Activated CD4-positive, alpha-beta T cell treated with anti-CD3 and anti-CD28 coated beads for 36 hours (primary cell): ENCODE data around the gene ACKR2. TPM values are rescaled to one million over a fixed set of nuclear protein-coding genes. Genes with fewer than 3 reads are reported as not detected.

Experiments
- ATAC-seq: fragments of 200-7000 bp; cut with Tn5 transposase; one replicate; pipeline ENCODE4 v1.10.0; 2021; ENCODE audit warnings: mild to moderate bottlenecking, moderate library complexity
- CTCF ChIA-PET: fragments of 350-600 bp; sonication (Branson Sonifier 250); formaldehyde crosslinking; loops from one replicate; lab custom pipeline; 2021; ENCODE audit warnings: antibody characterized with exemption; lab: Charles Lee
- POLR2A ChIA-PET: fragments of 350-600 bp; sonication (Branson Sonifier 250); formaldehyde crosslinking; loops from one replicate; lab custom pipeline; 2021; ENCODE audit warnings: antibody characterized with exemption, inconsistent platforms; lab: Charles Lee
- DNase-seq: peaks from one replicate; pipeline ENCODE4 v3.0.0-alpha.2; 2020
- H3K27ac Mint-ChIP-seq: one replicate; pipeline ENCODE4 v1.8.0; 2021; ENCODE audit warnings: mixed read lengths
- H3K27me3 Mint-ChIP-seq: one replicate; pipeline ENCODE4 v1.8.0; 2021; ENCODE audit warnings: mixed read lengths
- H3K36me3 Mint-ChIP-seq: one replicate; pipeline ENCODE4 v1.8.0; 2021; ENCODE audit warnings: low read depth, mixed read lengths
- H3K4me1 Mint-ChIP-seq: one replicate; pipeline ENCODE4 v1.8.0; 2021; ENCODE audit warnings: mixed read lengths
- H3K4me3 Mint-ChIP-seq: one replicate; pipeline ENCODE4 v1.8.0; 2021; ENCODE audit warnings: mild to moderate bottlenecking, moderate library complexity, mixed read lengths
- H3K9me3 Mint-ChIP-seq: one replicate; pipeline ENCODE4 v1.8.0; 2021; ENCODE audit warnings: low read depth, mixed read lengths
- intact Hi-C, 2 experiments: fragments of 100-400 bp; cut with DNase I in 1 of 2; cut with micrococcal nuclease in 1 of 2; formaldehyde crosslinking; loops; one replicate each; pipeline versions ENCODE4 v1.14.2 to v1.15.1; 2022 to 2024; cut with DNase I, micrococcal nuclease
- total RNA-seq, 2 experiments: library from RNA; stranded (reverse); gene quantifications; one replicate each; pipeline ENCODE4 v1.2.3, GENCODE V29; 2021

ACKR2 gene
- total RNA-seq, 2 experiments from 2014 or later, result 0.64 to 0.65 TPM

DNA sequence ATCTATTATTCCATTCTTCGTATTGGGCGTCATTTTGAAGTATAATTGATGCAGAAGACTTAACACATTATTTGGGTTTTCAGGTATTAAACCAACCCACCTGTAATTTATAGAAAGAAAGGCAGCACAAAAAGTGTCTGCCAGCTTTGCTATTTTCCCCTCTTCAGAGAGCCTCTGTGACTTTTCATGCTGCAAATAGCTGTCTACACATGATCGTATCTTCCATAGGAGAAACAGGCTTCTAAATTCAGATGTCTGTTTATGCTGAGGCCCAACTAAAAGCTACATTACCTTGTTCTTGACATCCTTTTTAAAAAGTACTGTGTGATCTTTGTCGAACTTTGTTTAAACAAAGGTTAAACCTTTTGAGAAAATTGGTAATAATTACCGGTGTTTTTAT lies 5.0 kb downstream of the ACKR2 start:
- no peak overlapping the region for H3K27ac Mint-ChIP-seq
- H3K4me3 Mint-ChIP-seq, result no peak overlapping the region
- intact Hi-C loops, result no loop called here
- no peak for ATAC-seq
- ChIA-PET POLR2A (interaction anchor here (0.6 kb wide), 1 partner anchor 12 kb away, joined by 3 read pairs; no protein-coding TSS in a partner anchor), CTCF (interaction anchor here (1.0 to 3.4 kb wide), 2 partner anchors 17 to 55 kb away, joined by 3 to 15 read pairs; no protein-coding TSS in a partner anchor)
- DNase-seq, result no peak
- peaks cover 2% of the 10 kb centered on the region for H3K27me3 Mint-ChIP-seq
- no peaks in the 10 kb centered on the region for H3K36me3 Mint-ChIP-seq
- no peaks in the 10 kb centered on the region for H3K4me1 Mint-ChIP-seq
- H3K9me3 Mint-ChIP-seq, result no peaks in the 10 kb centered on the region

DNA sequence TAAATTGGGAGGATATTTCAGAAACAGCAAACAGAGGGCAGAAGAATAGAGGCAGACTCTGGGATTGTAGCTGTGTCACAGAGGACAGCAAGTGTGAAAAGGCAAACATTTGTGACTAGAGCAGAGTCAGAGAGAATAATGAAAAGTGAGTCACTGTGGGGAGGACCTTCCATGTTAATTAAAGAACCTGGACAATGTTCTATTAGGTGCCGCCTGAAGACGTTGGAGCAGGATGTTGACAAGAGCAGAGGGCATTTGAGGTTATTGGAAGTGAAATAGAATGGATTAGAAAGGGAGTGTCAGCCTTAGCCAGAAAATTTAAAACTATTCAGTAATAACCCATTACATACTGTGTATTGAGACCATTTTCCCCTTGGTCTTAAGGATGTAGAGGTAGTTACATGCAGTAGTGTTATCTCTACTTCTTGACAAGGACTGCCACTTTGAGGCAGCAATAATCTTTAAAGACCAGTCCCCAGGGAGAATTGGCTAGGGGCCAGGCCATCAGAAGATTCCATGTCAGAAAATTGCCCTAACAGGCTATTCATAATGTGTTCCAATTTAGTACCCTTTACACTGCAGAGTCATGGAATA lies 5.8 kb downstream of the ACKR2 start:
- CTCF ChIA-PET, result interaction anchor here (1.0 to 3.4 kb wide), 2 partner anchors 16 to 54 kb away, joined by 3 to 15 read pairs; no protein-coding TSS in a partner anchor
- Mint-ChIP-seq H3K4me1 (no peaks in the 10 kb centered on the region), H3K27me3 (peaks cover 3% of the 10 kb centered on the region), H3K9me3 (no peaks in the 10 kb centered on the region), H3K27ac (no peak overlapping the region), H3K36me3 (no peaks in the 10 kb centered on the region), H3K4me3 (no peak overlapping the region)
- intact Hi-C loops, result no loop called here
- POLR2A ChIA-PET, result interaction anchor here (0.6 kb wide), 1 partner anchor 306 kb away, joined by 6 read pairs; no protein-coding TSS in a partner anchor
- DNase-seq (no peak), ATAC-seq (no peak)

- CTCF ChIA-PET, result interaction anchor here (3.4 kb wide), 1 partner anchor 15 kb away, joined by 15 read pairs; no protein-coding TSS in a partner anchor
- DNase-seq (no peak), ATAC-seq (no peak)
- no peaks in the 10 kb centered on the region for H3K9me3 Mint-ChIP-seq
- H3K27me3 Mint-ChIP-seq, result peaks cover 3% of the 10 kb centered on the region
- no peaks in the 10 kb centered on the region for H3K36me3 Mint-ChIP-seq
- intact Hi-C loops, result no loop called here
- H3K4me1 Mint-ChIP-seq, result no peaks in the 10 kb centered on the region
- H3K27ac Mint-ChIP-seq, result no peak overlapping the region
- POLR2A ChIA-PET, result interaction anchor here (0.6 kb wide), 1 partner anchor 306 kb away, joined by 6 read pairs; no protein-coding TSS in a partner anchor
- H3K4me3 Mint-ChIP-seq, result no peak overlapping the region
These were observed 6.6 kb downstream of the ACKR2 start for GRCh38 chr3:42815826-42816225.

DNA sequence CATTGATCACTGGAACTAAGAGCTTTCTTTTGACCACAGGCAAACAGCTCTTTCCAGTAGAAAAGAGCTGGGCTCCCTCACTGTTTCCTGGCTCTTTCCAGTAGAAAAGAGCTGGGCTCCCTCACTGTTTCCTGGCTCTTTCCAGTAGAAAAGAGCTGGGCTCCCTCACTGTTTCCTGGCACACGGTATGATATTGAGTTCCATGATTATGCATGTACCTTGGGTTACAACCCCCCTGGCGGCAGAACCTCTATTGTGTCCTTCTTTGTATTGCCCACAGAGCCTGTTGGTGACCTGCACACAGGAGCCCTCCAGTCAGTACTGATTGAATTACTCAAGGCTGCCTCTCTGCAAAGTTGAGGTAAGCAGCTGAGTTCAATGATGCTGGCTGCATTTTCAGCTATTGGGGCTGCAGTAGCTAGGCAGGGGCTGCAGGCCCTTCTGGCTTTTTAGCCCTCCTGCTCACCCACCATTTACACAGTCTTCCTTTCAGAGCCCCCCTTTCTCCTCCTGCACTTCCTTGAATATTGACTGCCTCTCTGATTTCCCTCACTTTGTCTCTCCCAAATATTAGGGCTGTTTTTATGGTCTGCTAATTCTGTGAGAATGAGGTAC lies 10.2 kb downstream of the ACKR2 start:
- no peak overlapping the region for H3K27ac Mint-ChIP-seq
- no peak for ATAC-seq

GRCh38 chr3:42820746-42821051 lies 11.5 kb downstream of the ACKR2 start:
- intact Hi-C loops, result no loop called here
- Mint-ChIP-seq H3K4me3 (no peak overlapping the region), H3K4me1 (no peaks in the 10 kb centered on the region), H3K9me3 (no peaks in the 10 kb centered on the region), H3K36me3 (no peaks in the 10 kb centered on the region), H3K27ac (no peak overlapping the region), H3K27me3 (peaks cover 2% of the 10 kb centered on the region)
- ChIA-PET CTCF (interaction anchor here (0.7 to 1.4 kb wide), 4 partner anchors 11 to 91 kb away, joined by 3 to 6 read pairs (median 3); partner anchors contain the start of gene ACKR2), POLR2A (no interaction called here)
- DNase-seq (no peak), ATAC-seq (no peak)

More for the DNA sequence above, 10.2 kb downstream of the ACKR2 start:
- Mint-ChIP-seq H3K4me1 (no peaks in the 10 kb centered on the region), H3K9me3 (no peaks in the 10 kb centered on the region), H3K36me3 (no peaks in the 10 kb centered on the region), H3K27me3 (peaks cover 2% of the 10 kb centered on the region), H3K4me3 (no peak overlapping the region)
- no peak for DNase-seq
- ChIA-PET CTCF (interaction anchor here (0.5 to 1.4 kb wide), 4 partner anchors 12 to 56 kb away, joined by 3 to 6 read pairs (median 4); partner anchors contain the start of gene CYP8B1), POLR2A (no interaction called here)
- intact Hi-C loops, result no loop called here

DNA sequence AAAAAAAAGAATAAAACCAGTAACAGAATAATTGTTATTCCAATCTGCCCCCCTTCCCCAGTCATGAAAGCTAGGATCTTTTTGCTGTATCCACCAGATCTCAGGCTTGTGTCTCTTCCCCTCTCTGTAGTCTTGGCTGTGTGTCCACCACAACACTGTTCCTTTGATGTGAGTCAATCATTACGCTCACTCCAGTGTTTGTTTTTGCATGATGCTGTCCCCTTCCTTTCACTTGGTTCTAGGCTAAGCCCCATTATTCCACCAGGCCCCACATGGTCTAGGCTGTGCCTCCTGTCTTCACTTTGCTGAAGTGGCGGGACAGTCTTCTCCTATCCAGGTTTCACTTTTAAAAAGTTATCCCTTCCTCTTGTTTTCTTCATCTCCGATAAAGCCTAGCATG lies 13.6 kb downstream of the ACKR2 start:
- ChIA-PET POLR2A (no interaction called here), CTCF (interaction anchor here (1.4 kb wide), 1 partner anchor 8 kb away, joined by 6 read pairs; no protein-coding TSS in a partner anchor)
- no peaks in the 10 kb centered on the region for H3K9me3 Mint-ChIP-seq
- ATAC-seq (no peak), DNase-seq (no peak)
- H3K4me3 Mint-ChIP-seq, result no peak overlapping the region
- H3K27ac Mint-ChIP-seq, result no peak overlapping the region
- no peaks in the 10 kb centered on the region for H3K36me3 Mint-ChIP-seq
- H3K4me1 Mint-ChIP-seq, result no peaks in the 10 kb centered on the region
- intact Hi-C loops, result no loop called here
- peaks cover 2% of the 10 kb centered on the region for H3K27me3 Mint-ChIP-seq

DNA sequence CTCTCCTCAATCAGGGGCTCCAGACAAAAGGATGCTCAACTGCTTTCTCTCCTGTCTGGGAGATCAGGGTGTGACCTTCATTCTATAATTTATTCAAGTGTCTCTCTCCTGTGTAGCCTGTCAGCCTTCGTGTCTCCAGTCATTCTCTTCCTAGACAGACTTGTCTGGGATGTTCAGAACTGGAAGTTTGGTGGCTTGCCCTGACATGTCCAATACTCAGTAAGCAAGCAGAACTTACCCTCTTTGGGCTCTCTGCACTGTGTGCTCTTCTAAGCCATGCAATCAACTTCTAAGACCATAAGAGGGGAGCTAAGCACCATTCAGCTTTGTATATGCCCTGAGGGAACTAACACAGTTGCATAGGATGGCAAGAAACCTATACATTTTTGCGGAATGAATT lies 14.1 kb downstream of the ACKR2 start:
- H3K27ac Mint-ChIP-seq, result no peak overlapping the region
- CTCF ChIA-PET, result no interaction called here
- DNase-seq (no peak), ATAC-seq (no peak)
- H3K36me3 Mint-ChIP-seq, result no peaks in the 10 kb centered on the region
- POLR2A ChIA-PET, result no interaction called here
- H3K4me1 Mint-ChIP-seq, result no peaks in the 10 kb centered on the region
- H3K9me3 Mint-ChIP-seq, result no peaks in the 10 kb centered on the region
- intact Hi-C loops, result no loop called here
- peaks cover 2% of the 10 kb centered on the region for H3K27me3 Mint-ChIP-seq
- no peak overlapping the region for H3K4me3 Mint-ChIP-seq

DNA sequence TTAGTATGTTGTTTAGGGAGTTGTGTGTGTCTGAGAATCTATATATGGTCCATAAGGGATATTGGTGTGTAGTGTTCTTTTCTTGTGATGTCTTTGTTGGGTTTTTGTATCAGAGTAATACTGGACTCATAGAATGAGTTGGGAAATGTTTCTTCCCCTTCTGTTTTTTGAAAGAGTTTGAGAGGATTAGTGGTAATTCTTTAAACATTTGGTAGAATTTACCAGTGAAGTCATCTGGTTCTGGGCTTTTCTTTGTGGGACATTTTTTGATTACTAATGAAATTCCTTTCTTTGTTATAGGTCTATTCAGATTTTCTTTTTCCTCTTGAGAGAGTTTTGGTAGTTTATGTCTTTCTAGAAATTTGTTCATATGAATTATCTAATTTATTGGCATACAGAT lies 16.9 kb downstream of the ACKR2 start:
- H3K27ac Mint-ChIP-seq, result no peak overlapping the region
- no peaks in the 10 kb centered on the region for H3K9me3 Mint-ChIP-seq
- CTCF ChIA-PET, result no interaction called here
- no peaks in the 10 kb centered on the region for H3K27me3 Mint-ChIP-seq
- no peaks in the 10 kb centered on the region for H3K4me1 Mint-ChIP-seq
- ATAC-seq (no peak), DNase-seq (no peak)
- intact Hi-C loops, result no loop called here
- H3K4me3 Mint-ChIP-seq, result no peak overlapping the region
- POLR2A ChIA-PET, result no interaction called here
- no peaks in the 10 kb centered on the region for H3K36me3 Mint-ChIP-seq

DNA sequence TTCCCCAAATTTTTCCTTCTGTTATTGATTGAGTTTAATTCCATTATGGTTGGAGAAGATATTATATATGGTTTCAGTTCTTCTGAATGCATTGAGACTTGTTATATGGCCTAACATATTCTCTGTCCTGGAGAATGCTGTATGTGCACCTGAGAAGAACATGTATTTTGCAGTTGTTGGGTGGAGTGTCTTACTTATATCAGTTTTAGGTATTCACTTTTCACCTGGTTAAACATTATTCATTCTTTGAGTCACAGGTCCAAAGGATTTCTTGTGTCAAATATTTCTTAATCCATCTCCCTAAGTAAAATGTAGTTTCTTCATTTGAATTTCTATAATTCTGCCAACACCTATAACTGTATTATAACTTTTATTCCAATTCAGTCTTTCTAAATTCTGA lies 17.8 kb downstream of the ACKR2 start:
- Mint-ChIP-seq H3K9me3 (no peaks in the 10 kb centered on the region), H3K36me3 (no peaks in the 10 kb centered on the region), H3K27me3 (no peaks in the 10 kb centered on the region), H3K27ac (no peak overlapping the region), H3K4me3 (no peak overlapping the region), H3K4me1 (peaks cover 5% of the 10 kb centered on the region)
- intact Hi-C loops, result no loop called here
- ATAC-seq (no peak), DNase-seq (no peak)
- POLR2A ChIA-PET, result no interaction called here
- CTCF ChIA-PET, result no interaction called here

- Mint-ChIP-seq H3K27ac (no peak overlapping the region), H3K36me3 (no peaks in the 10 kb centered on the region), H3K4me1 (peaks cover 5% of the 10 kb centered on the region), H3K27me3 (no peaks in the 10 kb centered on the region), H3K4me3 (no peak overlapping the region), H3K9me3 (no peaks in the 10 kb centered on the region)
- DNase-seq (no peak), ATAC-seq (no peak)
- ChIA-PET CTCF (interaction anchor here (1.2 kb wide), 1 partner anchor 11 kb away, joined by 3 read pairs; no protein-coding TSS in a partner anchor), POLR2A (no interaction called here)
- intact Hi-C loops, result no loop called here
These were observed 18.4 kb downstream of the ACKR2 start for GRCh38 chr3:42827654-42828053.

DNA sequence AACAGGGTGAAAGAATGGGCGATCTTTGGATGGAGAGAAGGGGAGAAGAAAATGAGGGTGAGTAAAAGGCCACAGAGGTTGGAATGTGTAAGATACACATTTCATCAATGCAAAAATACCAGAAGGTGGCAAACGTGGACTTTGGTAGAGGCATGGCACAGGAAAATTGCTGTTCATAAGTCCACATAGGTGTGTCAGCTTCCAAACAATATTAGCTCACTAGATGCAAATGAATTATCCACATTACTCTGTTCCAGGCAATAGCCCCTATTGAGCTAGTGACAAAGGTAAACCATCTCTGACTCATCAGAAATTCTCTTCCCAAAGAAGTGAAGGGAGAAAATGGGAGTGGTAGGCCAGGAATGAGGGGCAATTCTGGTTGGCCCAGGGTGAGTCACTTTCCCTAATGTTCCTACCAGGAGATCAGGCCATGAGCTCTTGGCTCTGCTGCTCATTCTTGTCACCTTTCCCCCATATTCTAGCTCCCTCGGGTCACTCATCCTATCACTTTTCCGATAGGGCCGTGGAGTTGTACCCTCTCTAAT lies 19.9 kb downstream of the ACKR2 start:
- DNase-seq (no peak), ATAC-seq (no peak)
- H3K27me3 Mint-ChIP-seq, result peaks cover under 1% of the 10 kb centered on the region
- ChIA-PET POLR2A (no interaction called here), CTCF (interaction anchor here (1.2 to 1.3 kb wide), 2 partner anchors 10 to 50 kb away, joined by 4 to 5 read pairs; no protein-coding TSS in a partner anchor)
- H3K4me1 Mint-ChIP-seq, result peaks cover 5% of the 10 kb centered on the region
- H3K4me3 Mint-ChIP-seq, result no peak overlapping the region
- no peak overlapping the region for H3K27ac Mint-ChIP-seq
- no peaks in the 10 kb centered on the region for H3K9me3 Mint-ChIP-seq
- intact Hi-C loops, result no loop called here
- no peaks in the 10 kb centered on the region for H3K36me3 Mint-ChIP-seq
